GM19455 (cell line): ENCODE data around the gene NADSYN1.

Experiments
- ATAC-seq: cut with Tn5 transposase; IDR thresholded peaks from one replicate; pipeline ENCODE4 v1.9.1; 2021; ENCODE audit not compliant: unreplicated experiment

Gene NADSYN1

GRCh38 chr11:71489311-71490043 is 36.5 kb downstream of the NADSYN1 start:
- ATAC-seq, result no peak

- ATAC-seq, result no peak
These were observed 37.2 kb downstream of the NADSYN1 start for GRCh38 chr11:71490044-71490730.

GRCh38 chr11:71490731-71491390 is 37.9 kb downstream of the NADSYN1 start:
- ATAC-seq, result no peak

- no peak for ATAC-seq
These were observed 38.5 kb downstream of the NADSYN1 start for GRCh38 chr11:71491531-71491930.

- no peak for ATAC-seq
These were observed 38.9 kb downstream of the NADSYN1 start for GRCh38 chr11:71491940-71492339.

GRCh38 chr11:71495286-71496230 is 42.6 kb downstream of the NADSYN1 start:
- ATAC-seq, result no peak

GRCh38 chr11:71496421-71496820 is 43.4 kb downstream of the NADSYN1 start:
- no peak for ATAC-seq

- no peak for ATAC-seq
These were observed 45.1 kb downstream of the NADSYN1 start for GRCh38 chr11:71498091-71498490.

- no peak for ATAC-seq
These were observed 46.1 kb downstream of the NADSYN1 start for GRCh38 chr11:71499125-71499524.

GRCh38 chr11:71499546-71499945 is 46.5 kb downstream of the NADSYN1 start:
- ATAC-seq, result no peak

GRCh38 chr11:71500601-71501021 is 47.6 kb downstream of the NADSYN1 start:
- no peak for ATAC-seq

- ATAC-seq, result no peak
These were observed 48.3 kb downstream of the NADSYN1 start for GRCh38 chr11:71501071-71501985.

- ATAC-seq, result no peak
These were observed 49.0 kb downstream of the NADSYN1 start for GRCh38 chr11:71502026-71502425.

GRCh38 chr11:71502871-71503435 is 50.0 kb downstream of the NADSYN1 start:
- no peak for ATAC-seq

- ATAC-seq, result no peak
These were observed 51.5 kb downstream of the NADSYN1 start for GRCh38 chr11:71504531-71504930.

GRCh38 chr11:71505001-71505400 is 52.0 kb downstream of the NADSYN1 start:
- no peak for ATAC-seq

- ATAC-seq, result no peak
These were observed 52.8 kb downstream of the NADSYN1 start for GRCh38 chr11:71505781-71506180.

- ATAC-seq, result no peak
These were observed 54.1 kb downstream of the NADSYN1 start for GRCh38 chr11:71507102-71507501.
